Astrocyte (in vitro differentiated cells and primary cell): ENCODE measurements around the gene TBC1D12. TPM values are rescaled to one million over a fixed set of nuclear protein-coding genes. Genes with fewer than 3 reads are reported as not detected.

Experiments
- DNase-seq: peaks from one replicate; pipeline ENCODE4 v3.0.0-alpha.2; 2010; ENCODE audit warnings: low read depth
- FAIRE-seq: peaks from 2 replicates; lab custom pipeline; 2011; peaks lifted over from hg19 to GRCh38; lab: Jason Lieb, UNC
- H2AFZ ChIP-seq: 2 replicates; pipeline ENCODE4 v1.6.0; 2012; ENCODE audit warnings: low read depth, low read length, inconsistent platforms
- H3K27ac ChIP-seq: 2 replicates; pipeline ENCODE4 v1.5.1; 2011; ENCODE audit warnings: low read depth, low read length, inconsistent platforms
- H3K27me3 ChIP-seq: 2 replicates; pipeline ENCODE4 v1.6.0; 2011; ENCODE audit warnings: low read length, inconsistent platforms; ENCODE audit not compliant: insufficient read depth
- H3K36me3 ChIP-seq: 2 replicates; pipeline ENCODE4 v1.5.1; 2011; ENCODE audit warnings: low read length, inconsistent platforms; ENCODE audit not compliant: insufficient read depth
- H3K4me1 ChIP-seq: 2 replicates; pipeline ENCODE4 v1.5.1; 2011; ENCODE audit warnings: low read length, inconsistent platforms; ENCODE audit not compliant: insufficient read depth
- H3K4me2 ChIP-seq: 2 replicates; pipeline ENCODE4 v1.6.0; 2012; ENCODE audit warnings: low read length, inconsistent platforms
- H3K4me3 ChIP-seq: 2 replicates; pipeline ENCODE4 v1.5.1; 2011; ENCODE audit warnings: low read depth, mild to moderate bottlenecking, low read length, inconsistent platforms; ENCODE audit not compliant: insufficient read depth
- H3K79me2 ChIP-seq: 2 replicates; pipeline ENCODE4 v1.6.0; 2012; ENCODE audit warnings: mild to moderate bottlenecking, low read length, inconsistent platforms; ENCODE audit not compliant: insufficient read depth
- H3K9ac ChIP-seq: 2 replicates; pipeline ENCODE4 v1.6.0; 2012; ENCODE audit warnings: mild to moderate bottlenecking, low read length, inconsistent platforms
- H3K9me3 ChIP-seq: 2 replicates; pipeline ENCODE4 v1.5.1; 2012; ENCODE audit warnings: low read depth, mild to moderate bottlenecking, low read length, inconsistent platforms; ENCODE audit not compliant: insufficient read depth
- H4K20me1 ChIP-seq: 2 replicates; pipeline ENCODE4 v1.6.0; 2012; ENCODE audit warnings: low read length, inconsistent platforms; ENCODE audit not compliant: insufficient read depth
- H3K27ac Mint-ChIP-seq: one replicate; pipeline ENCODE4 v1.8.0; 2021; ENCODE audit warnings: mild to moderate bottlenecking, mixed read lengths; ENCODE audit not compliant: unreplicated experiment
- H3K27me3 Mint-ChIP-seq: one replicate; pipeline ENCODE4 v1.8.0; 2021; ENCODE audit warnings: low read depth, mixed read lengths; ENCODE audit not compliant: unreplicated experiment
- H3K36me3 Mint-ChIP-seq: one replicate; pipeline ENCODE4 v1.8.0; 2021; ENCODE audit warnings: low read depth, mixed read lengths; ENCODE audit not compliant: unreplicated experiment
- H3K4me1 Mint-ChIP-seq: one replicate; pipeline ENCODE4 v1.8.0; 2021; ENCODE audit warnings: low read depth, mixed read lengths; ENCODE audit not compliant: unreplicated experiment
- H3K4me3 Mint-ChIP-seq: one replicate; pipeline ENCODE4 v1.8.0; 2021; ENCODE audit warnings: mild to moderate bottlenecking, moderate library complexity, mixed read lengths; ENCODE audit not compliant: unreplicated experiment
- H3K9me3 Mint-ChIP-seq: one replicate; pipeline ENCODE4 v1.8.0; 2021; ENCODE audit warnings: mild to moderate bottlenecking, mixed read lengths; ENCODE audit not compliant: unreplicated experiment
- EZH2 ChIP-seq: IDR thresholded peaks from 2 replicates; pipeline ENCODE4 v1.6.1; 2012; ENCODE audit warnings: mild to moderate bottlenecking, low read length, inconsistent platforms; ENCODE audit not compliant: insufficient read depth
- total RNA-seq: library from RNA; stranded (reverse); gene quantifications from 2 replicates; pipeline ENCODE4 v1.2.1, GENCODE V29; 2021
- TF ChIP-seq, protein P1 (sequence below): IDR thresholded peaks from 2 replicates; pipeline ENCODE4 v1.5.1; 2011; ENCODE audit warnings: low read depth, mild to moderate bottlenecking, inconsistent platforms, low read length, moderate library complexity; ENCODE audit not compliant: insufficient read depth

The TBC1D12 gene
- total RNA-seq, 1 donor from 2014 or later: 7.6 TPM

DNA sequence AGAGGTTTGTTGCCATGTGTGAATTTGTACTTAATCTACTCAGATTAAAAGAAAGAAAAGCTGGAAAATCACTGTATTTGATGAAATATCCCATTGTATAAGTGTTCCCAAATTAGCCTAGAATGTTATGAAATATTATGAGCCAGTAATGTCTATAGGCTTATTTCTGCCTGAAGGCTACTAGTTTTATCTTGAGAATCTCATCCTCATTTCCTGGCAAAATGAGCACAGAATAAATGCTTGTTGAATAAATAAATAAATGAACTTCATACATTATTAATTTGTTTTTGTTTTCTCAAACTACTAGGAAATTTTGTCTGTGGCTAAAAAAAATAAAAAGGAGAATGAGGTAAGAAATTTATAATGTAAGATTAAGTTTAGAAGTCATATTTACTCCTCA, 168.7 kb downstream of the TBC1D12 start:
- Histone ChIP-seq H3K36me3 (peaks cover 5% of the 10 kb centered on the region), H3K27ac (no peak overlapping the region), H3K4me2 (no peak overlapping the region), H3K27me3 (no peaks in the 10 kb centered on the region), H3K4me1 (no peaks in the 10 kb centered on the region), H3K9me3 (no peaks in the 10 kb centered on the region), H2AFZ (no peak overlapping the region), H4K20me1 (no peaks in the 10 kb centered on the region), H3K9ac (no peak overlapping the region), H3K79me2 (no peaks in the 10 kb centered on the region), H3K4me3 (no peak overlapping the region)
- H3K36me3 Mint-ChIP-seq: no peaks in the 10 kb centered on the region
- H3K4me3 Mint-ChIP-seq: no peak overlapping the region
- H3K27me3 Mint-ChIP-seq: no peaks in the 10 kb centered on the region
- H3K27ac Mint-ChIP-seq: no peak overlapping the region
- no peaks in the 10 kb centered on the region for H3K9me3 Mint-ChIP-seq
- no peaks in the 10 kb centered on the region for H3K4me1 Mint-ChIP-seq
- TF ChIP-seq EZH2: no peak
- TF ChIP-seq, protein P1, sequence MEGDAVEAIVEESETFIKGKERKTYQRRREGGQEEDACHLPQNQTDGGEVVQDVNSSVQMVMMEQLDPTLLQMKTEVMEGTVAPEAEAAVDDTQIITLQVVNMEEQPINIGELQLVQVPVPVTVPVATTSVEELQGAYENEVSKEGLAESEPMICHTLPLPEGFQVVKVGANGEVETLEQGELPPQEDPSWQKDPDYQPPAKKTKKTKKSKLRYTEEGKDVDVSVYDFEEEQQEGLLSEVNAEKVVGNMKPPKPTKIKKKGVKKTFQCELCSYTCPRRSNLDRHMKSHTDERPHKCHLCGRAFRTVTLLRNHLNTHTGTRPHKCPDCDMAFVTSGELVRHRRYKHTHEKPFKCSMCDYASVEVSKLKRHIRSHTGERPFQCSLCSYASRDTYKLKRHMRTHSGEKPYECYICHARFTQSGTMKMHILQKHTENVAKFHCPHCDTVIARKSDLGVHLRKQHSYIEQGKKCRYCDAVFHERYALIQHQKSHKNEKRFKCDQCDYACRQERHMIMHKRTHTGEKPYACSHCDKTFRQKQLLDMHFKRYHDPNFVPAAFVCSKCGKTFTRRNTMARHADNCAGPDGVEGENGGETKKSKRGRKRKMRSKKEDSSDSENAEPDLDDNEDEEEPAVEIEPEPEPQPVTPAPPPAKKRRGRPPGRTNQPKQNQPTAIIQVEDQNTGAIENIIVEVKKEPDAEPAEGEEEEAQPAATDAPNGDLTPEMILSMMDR: no peak
- no peak for FAIRE-seq
- no peak for DNase-seq

DNA sequence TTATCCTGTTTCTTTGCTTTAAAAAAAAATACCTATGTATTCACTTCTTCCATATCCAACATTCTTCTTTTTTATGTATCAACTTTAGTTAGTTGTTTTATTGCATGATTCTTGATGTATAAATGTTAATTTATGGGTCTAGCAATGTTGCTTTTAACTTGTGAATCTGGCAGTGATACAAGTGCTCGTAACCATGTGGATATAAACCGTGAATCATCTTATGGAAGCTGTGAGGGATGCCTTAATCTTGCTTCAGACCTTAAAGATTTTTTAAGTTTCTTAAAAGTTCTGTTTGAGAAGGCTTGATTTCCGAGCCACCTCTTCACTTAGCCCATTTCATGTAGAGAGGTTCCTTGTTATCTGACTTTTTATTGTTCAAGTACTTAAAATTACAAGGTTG, 169.2 kb downstream of the TBC1D12 start:
- Mint-ChIP-seq H3K9me3 (no peaks in the 10 kb centered on the region), H3K27me3 (no peaks in the 10 kb centered on the region), H3K36me3 (no peaks in the 10 kb centered on the region), H3K27ac (no peak overlapping the region), H3K4me1 (no peaks in the 10 kb centered on the region), H3K4me3 (no peak overlapping the region)
- TF ChIP-seq, protein P1: no peak
- no peak for TF ChIP-seq EZH2
- H3K79me2 ChIP-seq: no peaks in the 10 kb centered on the region
- DNase-seq (no peak), FAIRE-seq (no peak)
- peaks cover 7% of the 10 kb centered on the region for H3K36me3 ChIP-seq
- H4K20me1 ChIP-seq: no peaks in the 10 kb centered on the region
- H3K4me2 ChIP-seq: no peak overlapping the region
- H3K27me3 ChIP-seq: no peaks in the 10 kb centered on the region
- H3K27ac ChIP-seq: no peak overlapping the region
- no peak overlapping the region for H3K4me3 ChIP-seq
- no peak overlapping the region for H3K9ac ChIP-seq
- H3K4me1 ChIP-seq: no peaks in the 10 kb centered on the region
- H3K9me3 ChIP-seq: no peaks in the 10 kb centered on the region
- no peak overlapping the region for H2AFZ ChIP-seq

DNA sequence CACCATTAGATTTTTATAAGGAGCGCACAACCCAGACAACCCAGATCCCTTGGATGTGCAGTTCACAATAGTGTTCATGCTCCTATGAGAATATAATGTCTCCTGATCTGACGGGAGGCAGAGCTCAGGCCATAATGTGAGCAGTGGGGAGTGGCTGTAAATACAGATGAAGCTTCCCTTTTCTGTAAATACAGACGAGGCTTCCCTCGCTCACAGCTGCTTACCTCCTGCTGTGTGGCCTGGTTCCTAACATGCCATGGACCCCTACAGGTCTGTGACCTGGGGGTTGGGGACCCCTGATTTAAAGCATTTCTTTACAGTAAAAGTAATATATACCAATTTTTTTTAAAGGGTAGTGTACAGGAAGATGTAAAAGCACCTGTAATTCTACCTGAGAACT, 176.4 kb downstream of the TBC1D12 start:
- H3K27ac Mint-ChIP-seq: no peak overlapping the region
- no peak overlapping the region for H2AFZ ChIP-seq
- H3K36me3 ChIP-seq: peaks cover 5% of the 10 kb centered on the region
- H3K27me3 Mint-ChIP-seq: no peaks in the 10 kb centered on the region
- H3K4me3 Mint-ChIP-seq: no peak overlapping the region
- no peaks in the 10 kb centered on the region for H3K79me2 ChIP-seq
- no peak for DNase-seq
- H3K9me3 Mint-ChIP-seq: no peaks in the 10 kb centered on the region
- no peaks in the 10 kb centered on the region for H3K9me3 ChIP-seq
- no peaks in the 10 kb centered on the region for H4K20me1 ChIP-seq
- no peaks in the 10 kb centered on the region for H3K27me3 ChIP-seq
- FAIRE-seq: no peak
- H3K27ac ChIP-seq: no peak overlapping the region
- H3K9ac ChIP-seq: no peak overlapping the region
- H3K36me3 Mint-ChIP-seq: no peaks in the 10 kb centered on the region
- no peak for TF ChIP-seq EZH2
- TF ChIP-seq, protein P1: no peak
- H3K4me1 ChIP-seq: no peaks in the 10 kb centered on the region
- H3K4me3 ChIP-seq: no peak overlapping the region
- no peak overlapping the region for H3K4me2 ChIP-seq
- H3K4me1 Mint-ChIP-seq: peaks cover 2% of the 10 kb centered on the region
